GM23338 (cell line): Measurements from ENCODE around the gene MYO18A. TPM values are rescaled to one million over a fixed set of nuclear protein-coding genes. Genes with fewer than 3 reads are reported as not detected.

Source experiments
- ATAC-seq: fragments of 200-7000 bp; cut with Tn5 transposase; 3 replicates; pipeline ENCODE4 v1.9.1; 2020
- DNase-seq: peaks from one replicate; pipeline ENCODE4 v3.0.0-alpha.2; 2015; ENCODE audit warnings: low spot score
- H2AFZ ChIP-seq: fragments of 200-600 bp; sonication (generic); 2 replicates; pipeline ENCODE4 v1.8.0; 2016; ENCODE audit warnings: antibody characterized with exemption, mild to moderate bottlenecking, moderate library complexity
- H3F3A ChIP-seq: fragments of 200-600 bp; sonication (generic); replicated peaks from 2 replicates; pipeline ENCODE4 v1.8.0; 2017; ENCODE audit warnings: antibody characterized with exemption, mixed run types, low read depth
- H3K27ac ChIP-seq: fragments of 200-600 bp; sonication (generic); 2 replicates; pipeline ENCODE4 v1.6.1; 2016; ENCODE audit warnings: low read depth
- H3K27me3 ChIP-seq: fragments of 200-600 bp; sonication (generic); 2 replicates; pipeline ENCODE4 v1.8.0; 2016; ENCODE audit warnings: mild to moderate bottlenecking, mixed run types, moderate library complexity; ENCODE audit not compliant: insufficient read depth
- H3K36me3 ChIP-seq: fragments of 200-600 bp; sonication (generic); 2 replicates; pipeline ENCODE4 v1.8.0; 2016; ENCODE audit warnings: mild to moderate bottlenecking; ENCODE audit not compliant: insufficient read depth
- H3K4me1 ChIP-seq: fragments of 200-600 bp; sonication (generic); 2 replicates; pipeline ENCODE4 v1.8.0; 2016; ENCODE audit warnings: mild to moderate bottlenecking, moderate library complexity; ENCODE audit not compliant: insufficient read depth
- H3K4me2 ChIP-seq: fragments of 200-600 bp; sonication (generic); 2 replicates; pipeline ENCODE4 v1.7.1; 2017; ENCODE audit warnings: mixed run types
- H3K4me3 ChIP-seq: fragments of 200-600 bp; sonication (generic); 2 replicates; pipeline ENCODE4 v1.6.1; 2016; ENCODE audit warnings: mixed run types
- H3K79me2 ChIP-seq: fragments of 200-600 bp; sonication (generic); replicated peaks from 2 replicates; pipeline ENCODE4 v1.8.0; 2017; ENCODE audit warnings: mild to moderate bottlenecking; ENCODE audit not compliant: insufficient read depth
- H3K9me2 ChIP-seq: fragments of 200-600 bp; sonication (generic); 2 replicates; pipeline ENCODE4 v1.8.0; 2017; ENCODE audit not compliant: insufficient read depth
- H4K20me1 ChIP-seq: fragments of 200-600 bp; sonication (generic); replicated peaks from 2 replicates; pipeline ENCODE4 v1.8.0; 2017; ENCODE audit warnings: mild to moderate bottlenecking; ENCODE audit not compliant: insufficient read depth
- H3K27ac Mint-ChIP-seq: 2 replicates; pipeline ENCODE4 v1.8.0; 2020; ENCODE audit warnings: inconsistent platforms, mild to moderate bottlenecking, moderate library complexity, mixed read lengths
- H3K27me3 Mint-ChIP-seq: 3 replicates; pipeline ENCODE4 v1.8.0; 2022; ENCODE audit warnings: low read depth, mild to moderate bottlenecking, moderate library complexity, mixed read lengths, inconsistent platforms; ENCODE audit not compliant: insufficient read depth, poor library complexity
- H3K36me3 Mint-ChIP-seq: 3 replicates; pipeline ENCODE4 v1.8.0; 2021; ENCODE audit warnings: low read depth, mild to moderate bottlenecking, inconsistent platforms, moderate library complexity, mixed read lengths
- H3K4me1 Mint-ChIP-seq: 3 replicates; pipeline ENCODE4 v1.8.0; 2020; ENCODE audit warnings: mild to moderate bottlenecking, inconsistent platforms, mixed read lengths
- H3K4me3 Mint-ChIP-seq: 3 replicates; pipeline ENCODE4 v1.8.0; 2021; ENCODE audit warnings: moderate library complexity, mild to moderate bottlenecking, inconsistent platforms, mixed read lengths
- H3K9me3 Mint-ChIP-seq: 3 replicates; pipeline ENCODE4 v1.8.0; 2020; ENCODE audit warnings: moderate library complexity, mild to moderate bottlenecking, inconsistent platforms, mixed read lengths
- CREB1 ChIP-seq: fragments of 250-450 bp; sonication (Bioruptor Pico); IDR thresholded peaks from 2 replicates; pipeline ENCODE4 v1.5.0; 2020; ENCODE audit warnings: low read depth, mild to moderate bottlenecking, moderate library complexity
- ETS1 ChIP-seq: IDR thresholded peaks from 2 replicates; pipeline ENCODE4 v1.6.1; 2016; ENCODE audit warnings: antibody characterized with exemption
- EZH2phosphoT487 ChIP-seq: fragments of 200-600 bp; sonication (generic); IDR thresholded peaks from one replicate; pipeline ENCODE4 v1.8.1; 2018; ENCODE audit warnings: antibody characterized with exemption; ENCODE audit not compliant: unreplicated experiment
- NANOG ChIP-seq: IDR thresholded peaks from 2 replicates; pipeline ENCODE4 v1.6.1; 2016; ENCODE audit warnings: antibody characterized with exemption, borderline replicate concordance
- POLR2AphosphoS5 ChIP-seq: IDR thresholded peaks from 2 replicates; pipeline ENCODE4 v1.6.1; 2016; ENCODE audit warnings: antibody characterized with exemption, low read depth
- REST ChIP-seq: IDR thresholded peaks from one replicate; pipeline ENCODE4 v1.6.1; 2018; ENCODE audit warnings: antibody characterized with exemption; ENCODE audit not compliant: unreplicated experiment
- STAT1 ChIP-seq: IDR thresholded peaks from one replicate; pipeline ENCODE4 v1.6.1; 2016; ENCODE audit warnings: antibody characterized with exemption; ENCODE audit not compliant: unreplicated experiment
- ZNF114 ChIP-seq: fragments of 250-450 bp; sonication (Bioruptor Pico); IDR thresholded peaks from 2 replicates; pipeline ENCODE4 v1.5.0; 2020; ENCODE audit warnings: mild to moderate bottlenecking, moderate library complexity
- ZNF331 ChIP-seq: fragments of 250-450 bp; sonication (Bioruptor Pico); IDR thresholded peaks from 2 replicates; pipeline ENCODE4 v1.5.0; 2020; ENCODE audit warnings: low read depth, mild to moderate bottlenecking, moderate library complexity
- ZNF462 ChIP-seq: fragments of 250-450 bp; sonication (Bioruptor Pico); IDR thresholded peaks from 2 replicates; pipeline ENCODE4 v1.5.0; 2020; ENCODE audit warnings: mild to moderate bottlenecking, moderate library complexity
- polyA plus RNA-seq: library from polyadenylated mRNA; unstranded; fragments of >200 nt; fragmentation: Nextera tagmentation; extraction: Ambion mirVana; gene quantifications from 2 replicates; pipeline ENCODE4 v1.2.1, GENCODE V29; 2016
- total RNA-seq: library from RNA; depleted of rRNA; stranded (reverse); fragments of >200 nt; shearing (Covaris generic); gene quantifications from 2 replicates; pipeline ENCODE4 v1.2.3, GENCODE V29; 2014

MYO18A gene
- total and polyA plus RNA-seq, 2 experiments from 2014 or later, result 18.3 to 37.5 TPM

GRCh38 chr17:29049541-29050145 lies 130.6 kb downstream of the MYO18A start:
- H3K27me3 ChIP-seq, result no peaks in the 10 kb centered on the region
- Mint-ChIP-seq H3K36me3 (peaks cover 29% of the 10 kb centered on the region), H3K27ac (no peak overlapping the region), H3K4me1 (peaks cover 37% of the 10 kb centered on the region), H3K4me3 (no peak overlapping the region), H3K9me3 (no peaks in the 10 kb centered on the region), H3K27me3 (peaks cover 19% of the 10 kb centered on the region)
- H2AFZ ChIP-seq, result no peak overlapping the region
- H3K4me3 ChIP-seq, result no peak overlapping the region
- H3F3A ChIP-seq, result peaks cover 5% of the 10 kb centered on the region; the same call in 1 of the 2 replicates
- ATAC-seq (no peak), DNase-seq (no peak)
- H3K36me3 ChIP-seq, result no peaks in the 10 kb centered on the region
- H4K20me1 ChIP-seq, result no peaks in the 10 kb centered on the region
- H3K9me2 ChIP-seq, result peaks cover 10% of the 10 kb centered on the region; the same call in 1 of the 2 replicates
- H3K27ac ChIP-seq, result no peak overlapping the region; the same call in 1 of the 2 replicates
- peaks cover 29% of the 10 kb centered on the region for H3K4me1 ChIP-seq
- no peak overlapping the region for H3K4me2 ChIP-seq
- no peaks in the 10 kb centered on the region for H3K79me2 ChIP-seq
- no peak for TF ChIP-seq ZNF114
- TF ChIP-seq CREB1 (CRISPR knock-in tag), result no peak
- no peak for TF ChIP-seq POLR2AphosphoS5
- no peak for TF ChIP-seq EZH2phosphoT487
- TF ChIP-seq REST, result no peak
- no peak for TF ChIP-seq ZNF331 (CRISPR knock-in tag)
- no peak for TF ChIP-seq ETS1
- TF ChIP-seq NANOG, result no peak
- TF ChIP-seq STAT1, result no peak
- TF ChIP-seq ZNF462 (CRISPR knock-in tag), result no peak
